B cell (primary cell): Measurements from ENCODE around the gene NET1. TPM values are rescaled to one million over a fixed set of nuclear protein-coding genes. Genes with fewer than 3 reads are reported as not detected.
"Not testable (repeated sequence)": the region's sequence is repeated elsewhere in the genome, so short reads cannot be mapped to it uniquely, and the experiment has no call there.

Experiments used
- ATAC-seq: fragments of 200-7000 bp; cut with Tn5 transposase; one replicate; pipeline ENCODE4 v1.10.0; 2021; ENCODE audit warnings: low read depth, mild to moderate bottlenecking, moderate number of reproducible peaks, moderate library complexity
- CTCF ChIA-PET: fragments of 350-600 bp; sonication (Branson Sonifier 250); formaldehyde crosslinking; loops from one replicate; lab custom pipeline; 2021; ENCODE audit warnings: antibody characterized with exemption, inconsistent platforms; lab: Charles Lee
- POLR2A ChIA-PET: fragments of 350-600 bp; sonication (Branson Sonifier 250); formaldehyde crosslinking; loops from one replicate; lab custom pipeline; 2021; ENCODE audit warnings: antibody characterized with exemption; lab: Charles Lee
- DNase-seq: peaks from one replicate; pipeline ENCODE4 v3.0.0; 2013
- H2AFZ ChIP-seq: 2 replicates; pipeline ENCODE4 v1.6.1; 2012; ENCODE audit warnings: mild to moderate bottlenecking, low read depth, low read length; ENCODE audit not compliant: insufficient read depth, poor library complexity, severe bottlenecking
- H3K27ac ChIP-seq, 2 donors: 1 replicate in 1 of 2; 2 replicates in 1 of 2; pipeline ENCODE4 v1.5.1; 2012 to 2013; ENCODE audit warnings: low read length in 2 of 2, mild to moderate bottlenecking in 2 of 2, moderate library complexity in 1 of 2
- H3K27me3 ChIP-seq, 4 experiments: fragments of 200-600 bp in 1 of 4; sonication (generic) in 1 of 4; replicated peaks in 1 of 4; 1 replicate in 2 of 4; 2 replicates in 2 of 4; pipeline versions ENCODE4 v1.6.1 to v1.7.0; 2013 to 2016; ENCODE audit warnings: low read length in 3 of 4, mild to moderate bottlenecking in 2 of 4, mixed read lengths in 1 of 4, moderate library complexity in 1 of 4; ENCODE audit not compliant: insufficient read depth in 4 of 4, control insufficient read depth in 3 of 4; ENCODE audit errors: control extremely low read depth in 1 of 4
- H3K36me3 ChIP-seq, 2 experiments: replicated peaks in 1 of 2; 1 replicate in 1 of 2; 2 replicates in 1 of 2; pipeline versions ENCODE4 v1.6.1 to v1.7.1; 2013; ENCODE audit warnings: low read length in 1 of 2; ENCODE audit not compliant: insufficient read depth in 2 of 2, control insufficient read depth in 1 of 2; ENCODE audit errors: control extremely low read depth in 1 of 2, extremely low read depth in 1 of 2
- H3K4me1 ChIP-seq, 2 donors: fragments of 200-600 bp in 1 of 2; sonication (generic) in 1 of 2; 1 replicate in 1 of 2; 2 replicates in 1 of 2; pipeline versions ENCODE4 v1.5.1 to v1.6.1; 2013 to 2017; ENCODE audit warnings: low read length in 2 of 2; ENCODE audit not compliant: control insufficient read depth in 2 of 2, insufficient read depth in 2 of 2
- H3K4me2 ChIP-seq: replicated peaks from 2 replicates; pipeline ENCODE3; 2012; ENCODE audit warnings: mild to moderate bottlenecking, low read depth, low read length; ENCODE audit not compliant: poor library complexity, severe bottlenecking
- H3K4me3 ChIP-seq, 5 experiments: fragments of 200-600 bp in 1 of 5; sonication (generic) in 1 of 5; 1 replicate in 3 of 5; 2 replicates in 2 of 5; pipeline versions ENCODE4 v1.5.1 to v1.7.0; 2011 to 2016; ENCODE audit warnings: low read length in 4 of 5, mild to moderate bottlenecking in 4 of 5, low read depth in 2 of 5, control low read depth in 1 of 5, moderate library complexity in 1 of 5; ENCODE audit not compliant: insufficient read depth in 1 of 5; ENCODE audit errors: control extremely low read depth in 1 of 5, extremely low read depth in 1 of 5
- H3K79me2 ChIP-seq: fragments of 200-600 bp; sonication (generic); one replicate; pipeline ENCODE4 v1.6.0; 2016; ENCODE audit warnings: low read length; ENCODE audit not compliant: control insufficient read depth, insufficient read depth
- H3K9ac ChIP-seq: fragments of 200-600 bp; sonication (generic); 2 replicates; pipeline ENCODE4 v1.6.1; 2017; ENCODE audit warnings: mild to moderate bottlenecking, low read length, moderate library complexity
- H3K9me3 ChIP-seq, 3 donors: one replicate each; pipeline versions ENCODE4 v1.6.1 to v1.7.1; 2013; ENCODE audit warnings: low read length in 2 of 3; ENCODE audit not compliant: control insufficient read depth in 2 of 3, insufficient read depth in 1 of 3; ENCODE audit errors: control extremely low read depth in 1 of 3
- H4K20me1 ChIP-seq: 2 replicates; pipeline ENCODE4 v1.6.0; 2012; ENCODE audit warnings: mild to moderate bottlenecking, low read length; ENCODE audit not compliant: insufficient read depth, control insufficient read depth, poor library complexity, severe bottlenecking
- H3K27ac Mint-ChIP-seq: one replicate; pipeline ENCODE4 v1.8.0; 2021; ENCODE audit warnings: mixed read lengths
- H3K27me3 Mint-ChIP-seq: one replicate; pipeline ENCODE4 v1.8.0; 2021; ENCODE audit warnings: mixed read lengths
- H3K4me1 Mint-ChIP-seq: one replicate; pipeline ENCODE4 v1.8.0; 2021; ENCODE audit warnings: mixed read lengths
- H3K4me3 Mint-ChIP-seq: one replicate; pipeline ENCODE4 v1.8.0; 2021; ENCODE audit warnings: mixed read lengths
- H3K9me3 Mint-ChIP-seq: one replicate; pipeline ENCODE4 v1.8.0; 2022; ENCODE audit warnings: mixed read lengths; ENCODE audit not compliant: insufficient read depth
- CTCF ChIP-seq: fragments of 200-600 bp; IDR thresholded peaks from one replicate; pipeline ENCODE4 v1.8.0; 2022; ENCODE audit warnings: antibody characterized with exemption, mild to moderate bottlenecking
- EZH2 ChIP-seq: IDR thresholded peaks from 2 replicates; pipeline ENCODE4 v1.6.1; 2012; ENCODE audit warnings: borderline replicate concordance, low read depth, mild to moderate bottlenecking, moderate library complexity, low read length; ENCODE audit not compliant: insufficient read depth, poor library complexity, severe bottlenecking
- WGBS: methylation state at CpG from one replicate; pipeline ENCODE4 v1.1.5; 2013; ENCODE audit warnings: missing lambda C conversion rate; ENCODE audit not compliant: insufficient coverage; 5-methylcytosine and 5-hydroxymethylcytosine counted together
- intact Hi-C: fragments of 100-400 bp; cut with micrococcal nuclease; formaldehyde crosslinking; loops from one replicate; pipeline ENCODE4 v1.10.0; 2022
- polyA plus RNA-seq: library from polyadenylated mRNA; depleted of rRNA; stranded (reverse); fragments of >200 nt; gene quantifications from 2 replicates; pipeline ENCODE4 v1.2.3, GENCODE V29; 2012
- total RNA-seq, 2 donors: library from RNA; stranded (reverse); fragments of 120-200 nt in 1 of 2; gene quantifications; 1 replicate in 1 of 2; 2 replicates in 1 of 2; pipeline versions ENCODE4 v1.2.3 to v1.2.4, GENCODE V29; 2013 to 2022

NET1 gene
- total and polyA plus RNA-seq, 2 donors (not counting 1 experiment from before 2014, with no cell fraction given): 3.5 to 6.4 TPM

- ChIA-PET POLR2A (no interaction called here), CTCF (no interaction called here)
- intact Hi-C loops: no loop called here
- Histone ChIP-seq H3K9me3 (peaks cover 0 to 18% (median 0%) of the 10 kb centered on the region in 3 donors), H3K4me1 (no peaks in the 10 kb centered on the region), H3K79me2 (no peaks in the 10 kb centered on the region), H4K20me1 (no peaks in the 10 kb centered on the region), H3K9ac (no peak overlapping the region), H3K4me2 (no peak overlapping the region), H2AFZ (no peak overlapping the region), H3K4me3 (no peak overlapping the region), H3K27me3 (peaks cover 0 to 11% (median 3%) of the 10 kb centered on the region in 4 experiments), H3K36me3 (no peaks in the 10 kb centered on the region), H3K27ac (no peak overlapping the region)
- no peak overlapping the region for H3K27ac Mint-ChIP-seq
- H3K9me3 Mint-ChIP-seq: peaks cover 8% of the 10 kb centered on the region
- TF ChIP-seq CTCF (no peak), EZH2 (no peak)
- 92% methylated on average over 11 of the region's 22 CpGs for WGBS
- peaks cover 20% of the 10 kb centered on the region for H3K27me3 Mint-ChIP-seq
- ATAC-seq: no peak
- H3K4me3 Mint-ChIP-seq: no peak overlapping the region
- no peaks in the 10 kb centered on the region for H3K4me1 Mint-ChIP-seq
- DNase-seq: no peak
Measured at GRCh38 chr10:5373891-5374611, 38.3 kb upstream of the NET1 start.

GRCh38 chr10:5376450-5376849 lies 35.9 kb upstream of the NET1 start:
- 91% methylated on average over 3 of the region's 4 CpGs for WGBS
- ATAC-seq (no peak), DNase-seq (no peak)
- TF ChIP-seq EZH2: no peak
- no peak for TF ChIP-seq CTCF
- peaks cover 0 to 14% (median 2%) of the 10 kb centered on the region in 3 donors for H3K9me3 ChIP-seq
- POLR2A ChIA-PET: no interaction called here
- H3K4me1 Mint-ChIP-seq: no peaks in the 10 kb centered on the region
- H4K20me1 ChIP-seq: no peaks in the 10 kb centered on the region
- H3K27me3 ChIP-seq: peaks cover 0 to 11% (median 3%) of the 10 kb centered on the region in 4 experiments
- no peaks in the 10 kb centered on the region for H3K36me3 ChIP-seq
- no peak overlapping the region for H3K4me3 Mint-ChIP-seq
- no peak overlapping the region for H3K27ac ChIP-seq
- H3K9ac ChIP-seq: no peak overlapping the region
- H3K4me2 ChIP-seq: no peak overlapping the region
- CTCF ChIA-PET: no interaction called here
- peaks cover 5% of the 10 kb centered on the region for H3K9me3 Mint-ChIP-seq
- no peaks in the 10 kb centered on the region for H3K4me1 ChIP-seq
- intact Hi-C loops: no loop called here
- H2AFZ ChIP-seq: no peak overlapping the region
- peaks cover 23% of the 10 kb centered on the region for H3K27me3 Mint-ChIP-seq
- H3K4me3 ChIP-seq: no peak overlapping the region
- H3K27ac Mint-ChIP-seq: no peak overlapping the region
- no peaks in the 10 kb centered on the region for H3K79me2 ChIP-seq

GRCh38 chr10:5379202-5379601 lies 33.2 kb upstream of the NET1 start:
- H3K27ac ChIP-seq, H3K79me2 ChIP-seq, H3K4me3 Mint-ChIP-seq, POLR2A ChIA-PET, H3K36me3 ChIP-seq, intact Hi-C loops, H2AFZ ChIP-seq, H3K9ac ChIP-seq, H3K9me3 Mint-ChIP-seq, H3K4me2 ChIP-seq, H3K27ac Mint-ChIP-seq, CTCF ChIA-PET, ATAC-seq, H3K4me3 ChIP-seq, H3K4me1 Mint-ChIP-seq, H4K20me1 ChIP-seq, DNase-seq, H3K9me3 ChIP-seq, H3K4me1 ChIP-seq: not testable (repeated sequence)
- no CpG with 5 or more reads among the region's 5 CpGs for WGBS
- peaks cover 27% of the 10 kb centered on the region for H3K27me3 Mint-ChIP-seq
- H3K27me3 ChIP-seq: peaks cover 0 to 11% (median 3%) of the 10 kb centered on the region in 4 experiments
